ENCODE data around the gene OR5F1.

Gene OR5F1

GRCh38 chr11:55994525-55994924 lies at the start of gene OR5F1:
OR5F1 (minus strand) TSS chr11:55994625; CDS start chr11:55994625, 0 bp downstream.
- DNase-seq: no peak

- no peak for DNase-seq
These were observed 32.9 kb upstream of the OR5F1 start, which contains the start of gene OR5AS1 for GRCh38 chr11:56027354-56027753. OR5AS1 (plus strand) TSS chr11:56027654; CDS start chr11:56030419, 2,765 bp downstream.

- no peak for DNase-seq
These were observed 19.4 kb upstream of the OR5F1 start for GRCh38 chr11:56013805-56014204.

- no peak for DNase-seq
These were observed 16.3 kb upstream of the OR5F1 start for GRCh38 chr11:56010716-56011115.

GRCh38 chr11:55970935-55971334 lies 23.5 kb downstream of the OR5F1 start:
- DNase-seq: no peak

GRCh38 chr11:55969845-55970244 lies 24.6 kb downstream of the OR5F1 start, which contains the start of gene OR10AG1:
OR10AG1 (minus strand) TSS chr11:55969945; CDS start chr11:55969907, 38 bp downstream.
- DNase-seq: no peak

GRCh38 chr11:55967914-55968313 lies 26.5 kb downstream of the OR5F1 start:
- DNase-seq: no peak

- no peak for DNase-seq
These were observed 28.0 kb downstream of the OR5F1 start for GRCh38 chr11:55966391-55966790.

GRCh38 chr11:55956521-55956920 lies 37.9 kb downstream of the OR5F1 start:
- no peak for DNase-seq

GRCh38 chr11:55949330-55949729 lies 45.1 kb downstream of the OR5F1 start:
- DNase-seq: no peak

Data from cerebellar nuclear complex (tissue), 1 donor.